Fibroblast of the aortic adventitia (primary cell): ENCODE data around the gene OSBPL5. TPM values are rescaled to one million over a fixed set of nuclear protein-coding genes. Genes with fewer than 3 reads are reported as not detected.

Source experiments
- DNase-seq: peaks from one replicate; pipeline ENCODE4 v3.0.0-alpha.2; 2010; ENCODE audit warnings: low read depth
- H3K4me3 ChIP-seq: 2 replicates; pipeline ENCODE4 v1.5.1; 2011; ENCODE audit warnings: low read depth, mild to moderate bottlenecking, control low read depth, low read length, moderate library complexity
- total RNA-seq: library from RNA; depleted of rRNA; stranded (reverse); fragments of >200 nt; gene quantifications from 2 replicates; pipeline ENCODE4 v1.2.3, GENCODE V29; 2012; ENCODE audit warnings: low replicate concordance
- TF ChIP-seq, protein P1 (sequence below): IDR thresholded peaks from 2 replicates; pipeline ENCODE4 v1.5.1; 2011; ENCODE audit warnings: mild to moderate bottlenecking, low read length, control low read depth, inconsistent platforms; ENCODE audit not compliant: insufficient read depth

The OSBPL5 gene
- total RNA-seq, 1 donor: 24.8 TPM

DNA sequence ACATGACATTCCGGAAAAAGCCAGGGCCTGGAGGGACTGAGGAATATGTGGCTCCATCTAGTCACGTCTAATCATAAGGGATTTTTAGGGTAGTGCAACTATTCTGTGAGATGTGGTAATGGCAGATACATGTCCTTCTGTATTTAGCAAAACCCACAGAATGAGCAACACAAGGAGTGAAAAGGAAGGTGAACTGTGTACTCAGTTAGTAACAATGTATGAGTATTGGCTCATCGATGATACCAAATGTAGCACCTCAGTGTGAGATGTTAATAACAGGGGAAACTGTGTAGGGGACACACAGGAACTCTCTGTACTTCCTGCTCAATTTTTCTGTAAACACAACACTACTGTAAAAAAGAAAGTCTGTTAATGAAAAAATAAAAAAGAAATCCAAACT, 65.9 kb downstream of the OSBPL5 start:
- no peak overlapping the region for H3K4me3 ChIP-seq
- TF ChIP-seq, protein P1, sequence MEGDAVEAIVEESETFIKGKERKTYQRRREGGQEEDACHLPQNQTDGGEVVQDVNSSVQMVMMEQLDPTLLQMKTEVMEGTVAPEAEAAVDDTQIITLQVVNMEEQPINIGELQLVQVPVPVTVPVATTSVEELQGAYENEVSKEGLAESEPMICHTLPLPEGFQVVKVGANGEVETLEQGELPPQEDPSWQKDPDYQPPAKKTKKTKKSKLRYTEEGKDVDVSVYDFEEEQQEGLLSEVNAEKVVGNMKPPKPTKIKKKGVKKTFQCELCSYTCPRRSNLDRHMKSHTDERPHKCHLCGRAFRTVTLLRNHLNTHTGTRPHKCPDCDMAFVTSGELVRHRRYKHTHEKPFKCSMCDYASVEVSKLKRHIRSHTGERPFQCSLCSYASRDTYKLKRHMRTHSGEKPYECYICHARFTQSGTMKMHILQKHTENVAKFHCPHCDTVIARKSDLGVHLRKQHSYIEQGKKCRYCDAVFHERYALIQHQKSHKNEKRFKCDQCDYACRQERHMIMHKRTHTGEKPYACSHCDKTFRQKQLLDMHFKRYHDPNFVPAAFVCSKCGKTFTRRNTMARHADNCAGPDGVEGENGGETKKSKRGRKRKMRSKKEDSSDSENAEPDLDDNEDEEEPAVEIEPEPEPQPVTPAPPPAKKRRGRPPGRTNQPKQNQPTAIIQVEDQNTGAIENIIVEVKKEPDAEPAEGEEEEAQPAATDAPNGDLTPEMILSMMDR: no peak
- DNase-seq: no peak

DNA sequence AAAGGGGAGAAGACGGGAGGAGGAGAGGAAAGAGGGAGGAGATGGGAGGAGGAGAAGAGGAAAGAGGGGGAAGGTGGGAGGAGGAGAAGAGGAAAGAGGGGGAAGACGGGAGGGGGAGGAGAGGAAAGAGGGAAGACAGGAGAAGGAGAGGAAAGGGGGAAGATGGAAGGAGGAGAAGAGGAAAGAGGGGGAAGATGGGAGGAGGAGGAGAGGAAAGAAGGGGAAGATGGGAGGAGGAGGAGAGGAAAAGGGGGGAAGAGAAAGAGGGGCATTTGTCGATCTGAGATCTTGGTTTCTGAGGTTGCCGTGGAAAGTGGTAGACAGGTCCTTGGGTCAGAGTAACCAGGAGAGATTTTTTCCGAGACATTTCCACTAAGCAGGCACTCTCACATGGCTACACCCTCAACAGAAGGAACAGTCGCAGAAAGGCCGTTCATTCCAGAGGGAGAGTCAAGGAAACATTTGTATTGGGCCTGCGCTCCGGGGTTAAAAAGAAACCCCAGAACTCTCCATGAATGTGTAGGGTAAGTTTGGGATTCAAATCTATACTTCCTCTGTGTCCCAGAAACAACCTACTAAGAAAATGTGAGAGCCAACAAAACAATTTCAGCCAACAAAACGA, 68.1 kb downstream of the OSBPL5 start:
- no peak overlapping the region for H3K4me3 ChIP-seq
- DNase-seq: no peak
- TF ChIP-seq, protein P1: no peak

DNA sequence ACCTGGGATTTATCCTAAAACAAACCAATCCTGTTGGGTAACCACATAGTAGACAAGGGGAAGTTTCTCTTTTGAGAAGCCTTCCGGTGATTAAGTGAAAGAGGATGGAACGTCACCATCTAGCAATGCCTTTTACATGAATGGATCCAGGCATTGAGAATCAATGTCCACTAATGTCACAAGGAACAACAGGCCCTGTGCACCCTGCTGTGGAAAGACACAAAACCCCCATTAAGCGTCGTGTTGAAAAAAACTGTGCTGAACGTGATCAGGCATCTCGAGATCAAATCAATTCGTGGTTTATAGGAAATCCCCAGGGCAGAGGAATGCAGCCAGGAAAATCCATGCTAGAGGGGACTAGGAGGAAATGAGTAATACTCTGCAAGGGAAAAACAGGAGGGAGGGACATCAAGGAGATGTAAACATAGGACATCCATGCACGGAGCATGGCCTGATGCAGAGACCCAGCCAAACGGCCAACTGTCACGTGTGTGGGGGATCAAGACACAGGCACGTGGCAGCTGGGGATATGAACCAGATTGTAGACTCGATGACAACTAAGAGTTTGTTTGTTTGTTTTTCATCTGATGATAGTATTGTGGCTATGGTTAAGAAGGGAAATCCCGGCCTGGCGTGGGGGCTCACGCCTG, 69.3 kb downstream of the OSBPL5 start:
- TF ChIP-seq, protein P1: no peak
- H3K4me3 ChIP-seq: no peak overlapping the region
- peak; percentile 80 for DNase-seq

DNA sequence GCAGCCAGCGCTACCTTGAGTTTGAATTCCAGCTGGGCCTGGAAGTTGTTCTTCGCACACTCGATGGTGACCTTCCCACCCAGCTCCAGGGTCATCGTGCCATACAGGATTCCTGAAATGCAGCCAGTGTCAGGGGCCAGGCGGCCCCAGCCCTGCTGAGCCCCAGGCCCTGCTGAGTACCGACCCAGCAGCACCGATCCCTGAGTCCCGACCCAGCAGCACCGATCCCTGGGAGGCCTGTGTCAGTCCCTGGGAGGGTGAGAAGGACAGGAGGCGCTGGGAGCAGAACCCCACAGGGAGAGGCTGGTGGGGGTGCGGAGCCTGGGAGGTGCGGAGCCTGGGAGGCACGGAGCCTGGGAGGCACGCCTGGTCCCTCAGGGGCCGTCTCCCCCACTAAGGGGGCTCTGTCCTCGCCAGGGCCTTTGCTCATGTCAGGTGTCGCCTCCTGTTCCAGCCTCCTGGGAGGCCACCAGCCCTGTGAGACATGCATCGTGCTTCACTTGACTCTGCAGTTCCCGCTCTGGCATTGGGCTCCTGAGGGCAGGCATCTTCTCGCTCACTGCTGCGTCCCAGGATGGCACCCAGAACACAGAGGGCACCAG, 70.8 kb downstream of the OSBPL5 start:
- DNase-seq: no peak

GRCh38 chr11:3093281-3094191, 71.6 kb downstream of the OSBPL5 start:
- TF ChIP-seq, protein P1: no peak
- no peak for DNase-seq
- H3K4me3 ChIP-seq: no peak overlapping the region

More for the DNA sequence above, 70.8 kb downstream of the OSBPL5 start:
- TF ChIP-seq, protein P1: no peak
- no peak overlapping the region for H3K4me3 ChIP-seq

DNA sequence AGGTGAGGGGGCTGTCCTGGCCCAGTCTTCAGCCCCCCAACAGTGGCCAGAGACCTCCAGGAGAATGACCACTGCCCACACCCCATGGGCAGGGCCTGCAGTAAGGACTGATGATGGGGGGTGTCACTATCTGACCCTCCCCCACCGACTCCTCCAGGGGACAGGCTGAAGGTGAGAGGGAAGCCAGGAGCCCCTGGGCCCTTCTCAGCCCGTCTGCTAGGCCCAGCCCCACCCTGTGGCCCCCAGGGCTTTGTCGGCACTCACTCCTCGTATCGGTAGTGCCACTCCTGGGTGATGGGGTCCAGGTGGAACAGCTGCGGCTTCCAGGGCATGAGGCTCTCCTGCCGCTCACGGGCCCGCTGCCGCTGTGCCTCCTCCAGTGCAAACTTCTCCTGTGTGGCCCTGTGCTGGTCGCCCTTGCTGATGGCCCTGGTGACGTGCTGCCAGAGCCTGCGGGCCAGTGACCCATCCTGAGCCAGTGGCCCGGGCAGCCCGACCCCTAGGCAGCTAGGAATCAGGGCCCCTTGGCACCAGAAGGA, 72.4 kb downstream of the OSBPL5 start:
- no peak for DNase-seq
- H3K4me3 ChIP-seq: no peak overlapping the region
- TF ChIP-seq, protein P1: no peak
